ENCODE measurements around the gene MAN2B2.
"Not testable (repeated sequence)": the region's sequence is repeated elsewhere in the genome, so short reads cannot be mapped to it uniquely, and the experiment has no call there.

- TF ChIP-seq EZH2 (IDR thresholded peaks at IDR 0.05; ENCODE audit: low read length, unreplicated experiment); CTCF (conservative IDR thresholded peaks at IDR 0.05; ENCODE audit: low read depth, low read length); EZH2phosphoT487 (IDR thresholded peaks at IDR 0.05; ENCODE audit: borderline replicate concordance, low read length): not testable (repeated sequence)
Measured at GRCh38 chr4:6672541-6673190, 97.7 kb downstream of the MAN2B2 start.
